Right atrium auricular region (tissue), 2 donors: ENCODE measurements around the gene HMGCS2. TPM values are rescaled to one million over a fixed set of nuclear protein-coding genes. Genes with fewer than 3 reads are reported as not detected.

Experiments used
- DNase-seq: peaks from one replicate; pipeline ENCODE4 v3.0.0-alpha.2; 2019; ENCODE audit warnings: low spot score
- H3K27ac ChIP-seq, 2 donors: fragments of 200-600 bp; sonication (generic); 1 replicate in 1 of 2; 2 replicates in 1 of 2; pipeline ENCODE4 v1.5.1; 2016 to 2019
- H3K27me3 ChIP-seq, 2 donors: fragments of 200-600 bp; sonication (generic); one replicate each; pipeline versions ENCODE4 v1.5.1 to v1.6.0; 2017 to 2019
- H3K36me3 ChIP-seq: fragments of 200-600 bp; sonication (generic); one replicate; pipeline ENCODE4 v1.5.1; 2016
- H3K4me1 ChIP-seq, 2 donors: fragments of 200-600 bp; sonication (generic); one replicate each; pipeline versions ENCODE4 v1.5.1 to v1.6.0; 2017 to 2019
- H3K4me3 ChIP-seq, 2 donors: fragments of 200-600 bp; sonication (generic); 1 replicate in 1 of 2; 2 replicates in 1 of 2; pipeline ENCODE4 v1.5.1; 2017 to 2019; ENCODE audit warnings: mild to moderate bottlenecking in 1 of 2, moderate library complexity in 1 of 2
- H3K9me3 ChIP-seq, 2 donors: fragments of 200-600 bp; sonication (generic); one replicate each; pipeline ENCODE4 v1.5.1; 2019
- CTCF ChIP-seq, 2 donors: fragments of 200-600 bp; sonication (generic); IDR thresholded peaks; one replicate each; pipeline ENCODE4 v1.5.1; 2019; ENCODE audit warnings: antibody characterized with exemption in 2 of 2
- total RNA-seq, 2 donors: library from RNA; depleted of rRNA; stranded (reverse); fragments of >200 nt; gene quantifications; one replicate each; pipeline ENCODE4 v1.1.0, GENCODE V29; 2016

The HMGCS2 gene
- total RNA-seq, 2 donors from 2014 or later = 12.4 to 43.8 TPM

- DNase-seq = no peak
These were observed 36.5 kb upstream of the HMGCS2 start for GRCh38 chr1:119805247-119805646.

GRCh38 chr1:119799599-119800177 is 31.0 kb upstream of the HMGCS2 start:
- Histone ChIP-seq H3K4me1 (no peaks in the 10 kb centered on the region), H3K27me3 (no peaks in the 10 kb centered on the region), H3K36me3 (no peaks in the 10 kb centered on the region), H3K27ac (no peak overlapping the region), H3K9me3 (no peaks in the 10 kb centered on the region), H3K4me3 (no peak overlapping the region)
- TF ChIP-seq CTCF (IDR thresholded peaks at IDR 0.05) = no peak
- DNase-seq = no peak

More at GRCh38 chr1:119805247-119805646, 36.5 kb upstream of the HMGCS2 start:
- Histone ChIP-seq H3K4me1 (no peaks in the 10 kb centered on the region), H3K36me3 (no peaks in the 10 kb centered on the region), H3K27ac (no peak overlapping the region), H3K4me3 (no peak overlapping the region), H3K9me3 (no peaks in the 10 kb centered on the region), H3K27me3 (no peaks in the 10 kb centered on the region)
- no peak for TF ChIP-seq CTCF (IDR thresholded peaks at IDR 0.05)

- no peak for DNase-seq
- Histone ChIP-seq H3K36me3 (no peaks in the 10 kb centered on the region), H3K9me3 (no peaks in the 10 kb centered on the region), H3K27me3 (no peaks in the 10 kb centered on the region), H3K27ac (no peak overlapping the region), H3K4me3 (no peak overlapping the region), H3K4me1 (no peaks in the 10 kb centered on the region)
- TF ChIP-seq CTCF (IDR thresholded peaks at IDR 0.05) = no peak
These were observed 30.3 kb upstream of the HMGCS2 start for GRCh38 chr1:119799003-119799402.

GRCh38 chr1:119797606-119798005 is 28.9 kb upstream of the HMGCS2 start:
- Histone ChIP-seq H3K27ac (no peak overlapping the region), H3K4me3 (no peak overlapping the region), H3K4me1 (no peaks in the 10 kb centered on the region), H3K27me3 (no peaks in the 10 kb centered on the region), H3K36me3 (no peaks in the 10 kb centered on the region), H3K9me3 (no peaks in the 10 kb centered on the region)
- no peak for DNase-seq
- no peak for TF ChIP-seq CTCF (IDR thresholded peaks at IDR 0.05)

- Histone ChIP-seq H3K4me3 (no peak overlapping the region), H3K36me3 (no peaks in the 10 kb centered on the region), H3K9me3 (no peaks in the 10 kb centered on the region), H3K27ac (no peak overlapping the region), H3K27me3 (no peaks in the 10 kb centered on the region), H3K4me1 (no peaks in the 10 kb centered on the region)
- DNase-seq = no peak
- no peak for TF ChIP-seq CTCF (IDR thresholded peaks at IDR 0.05)
These were observed 28.5 kb upstream of the HMGCS2 start for GRCh38 chr1:119797162-119797561.
